HPDE6-E6E7 (cell line): ENCODE data around the gene ZBTB47.

Experiments used
- DNase-seq: peaks from one replicate; pipeline ENCODE4 v3.0.0; 2011; ENCODE audit warnings: missing footprints; ENCODE audit errors: extremely low spot score

Gene ZBTB47

GRCh38 chr3:42699511-42699971 is 46.0 kb downstream of the ZBTB47 start:
- DNase-seq: no peak

DNA sequence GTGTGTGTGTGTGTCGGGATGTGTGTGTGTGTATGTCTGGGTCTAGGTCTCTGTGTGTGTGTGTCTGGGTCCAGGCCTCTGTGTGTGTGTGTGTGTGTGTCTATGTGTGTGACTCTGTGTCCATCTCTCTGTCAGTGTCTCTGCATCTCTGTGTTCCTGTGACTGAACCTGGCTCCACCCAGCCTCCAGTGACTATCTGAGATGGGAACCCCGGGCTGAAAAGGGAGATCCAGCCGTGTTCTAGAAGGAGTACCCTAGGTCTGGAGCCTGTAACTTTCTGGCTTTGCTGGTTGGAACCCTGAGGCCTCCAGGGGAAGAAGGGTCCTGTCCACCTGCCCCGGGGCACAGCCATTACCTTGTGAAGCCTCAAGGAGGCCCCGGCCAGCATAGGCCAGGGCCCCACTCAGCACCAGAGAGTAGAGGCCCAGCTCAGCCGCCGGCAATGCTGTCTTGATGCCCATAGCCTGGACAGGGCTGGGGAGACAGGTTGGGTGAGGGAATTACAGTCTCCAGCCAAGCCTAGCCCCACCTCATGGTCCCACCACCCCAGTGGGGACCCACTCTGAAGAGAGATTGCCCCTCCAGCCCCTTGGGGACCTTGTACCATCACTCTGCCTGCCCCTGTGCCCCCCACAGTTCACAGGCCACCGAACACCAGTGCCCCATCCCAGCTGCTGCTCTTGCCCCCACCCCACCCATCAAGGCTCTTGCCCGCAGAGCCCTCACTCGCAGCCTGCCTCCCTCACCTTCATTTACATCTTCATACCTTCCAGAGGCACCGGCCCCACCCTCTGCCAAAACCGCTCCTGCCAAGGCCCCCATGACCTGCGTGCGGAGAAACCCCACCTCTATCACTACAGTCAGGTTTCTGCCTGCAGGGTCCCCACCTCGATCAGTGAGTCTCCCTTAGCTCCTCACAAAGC is 47.1 kb downstream of the ZBTB47 start:
- DNase-seq: no peak

GRCh38 chr3:42701371-42702065 is 48.0 kb downstream of the ZBTB47 start:
- peak; percentile 17 for DNase-seq

GRCh38 chr3:42702066-42702951 is 48.8 kb downstream of the ZBTB47 start, which contains the start of gene HHATL:
TSS of gene HHATL (minus strand) at chr3:42702798. CDS start at chr3:42700826, 1,972 bp downstream.
- DNase-seq: no peak

- DNase-seq: no peak
Observed at GRCh38 chr3:42702982-42703694, 49.6 kb downstream of the ZBTB47 start.

GRCh38 chr3:42703695-42704025 is 50.2 kb downstream of the ZBTB47 start:
- no peak for DNase-seq

DNA sequence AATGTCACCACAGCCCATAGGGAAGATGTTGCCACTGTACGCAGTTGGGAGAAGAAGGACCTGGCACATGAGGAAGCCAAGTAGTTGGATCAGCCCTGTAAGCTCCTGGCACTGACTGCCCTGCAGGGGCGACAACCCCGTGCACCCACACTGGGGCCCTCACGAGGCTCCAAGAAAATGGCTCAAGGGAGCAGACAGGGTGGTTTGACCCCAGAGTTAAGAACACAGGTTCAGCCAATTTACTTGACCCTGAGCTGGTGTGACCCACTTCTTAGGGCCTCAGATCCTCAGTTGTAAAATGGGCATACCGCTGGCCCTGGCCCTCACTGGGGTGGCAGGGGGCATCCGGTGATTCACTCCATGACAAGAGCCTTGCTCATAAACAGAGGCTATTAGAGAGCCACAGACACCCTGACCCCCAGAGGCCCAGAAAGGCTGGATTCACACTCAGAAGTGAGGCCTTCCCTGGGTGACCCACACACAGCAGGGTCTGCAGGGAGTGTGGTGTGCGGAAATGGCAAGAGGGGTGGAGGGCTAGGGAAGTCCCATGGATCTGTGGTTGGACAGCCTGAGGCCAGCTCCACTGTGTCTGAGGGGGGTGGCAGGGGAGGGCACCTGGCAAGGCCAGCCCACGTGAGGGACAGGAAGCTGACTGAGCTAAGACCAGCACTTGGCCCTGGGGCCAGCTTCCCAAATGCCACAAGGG is 50.8 kb downstream of the ZBTB47 start:
- no peak for DNase-seq

GRCh38 chr3:42705058-42705767 is 51.7 kb downstream of the ZBTB47 start:
- DNase-seq: no peak

DNA sequence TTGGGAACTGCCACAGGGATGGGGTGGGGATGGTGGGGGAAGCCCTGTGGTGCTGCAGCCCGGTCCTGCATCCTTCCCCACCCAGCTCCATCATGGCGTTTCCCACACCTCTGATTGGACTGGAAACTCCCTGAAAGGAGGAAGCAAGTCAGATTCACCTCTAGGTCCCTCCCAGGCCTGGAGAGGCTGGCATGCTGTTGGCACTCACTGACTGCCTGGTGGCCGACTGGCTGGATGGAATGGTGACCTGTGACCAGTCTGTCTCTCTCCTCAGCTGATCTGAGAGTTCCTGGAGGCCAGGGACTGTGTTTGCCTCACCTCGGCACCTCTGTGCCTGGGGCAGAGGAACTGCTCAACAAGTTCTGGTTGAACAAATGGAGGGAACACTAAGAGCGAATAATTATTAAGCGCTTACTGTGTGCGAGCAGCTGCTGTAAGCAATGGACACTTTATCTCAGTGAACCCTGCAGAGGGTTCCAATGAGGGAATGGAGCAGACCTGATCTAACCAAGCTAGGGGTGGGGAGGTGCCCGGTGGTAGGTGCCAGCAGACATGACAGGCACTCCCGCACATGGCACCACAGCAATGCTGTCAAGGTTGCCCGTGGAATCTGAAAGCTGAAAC is 52.6 kb downstream of the ZBTB47 start:
- DNase-seq: no peak

DNA sequence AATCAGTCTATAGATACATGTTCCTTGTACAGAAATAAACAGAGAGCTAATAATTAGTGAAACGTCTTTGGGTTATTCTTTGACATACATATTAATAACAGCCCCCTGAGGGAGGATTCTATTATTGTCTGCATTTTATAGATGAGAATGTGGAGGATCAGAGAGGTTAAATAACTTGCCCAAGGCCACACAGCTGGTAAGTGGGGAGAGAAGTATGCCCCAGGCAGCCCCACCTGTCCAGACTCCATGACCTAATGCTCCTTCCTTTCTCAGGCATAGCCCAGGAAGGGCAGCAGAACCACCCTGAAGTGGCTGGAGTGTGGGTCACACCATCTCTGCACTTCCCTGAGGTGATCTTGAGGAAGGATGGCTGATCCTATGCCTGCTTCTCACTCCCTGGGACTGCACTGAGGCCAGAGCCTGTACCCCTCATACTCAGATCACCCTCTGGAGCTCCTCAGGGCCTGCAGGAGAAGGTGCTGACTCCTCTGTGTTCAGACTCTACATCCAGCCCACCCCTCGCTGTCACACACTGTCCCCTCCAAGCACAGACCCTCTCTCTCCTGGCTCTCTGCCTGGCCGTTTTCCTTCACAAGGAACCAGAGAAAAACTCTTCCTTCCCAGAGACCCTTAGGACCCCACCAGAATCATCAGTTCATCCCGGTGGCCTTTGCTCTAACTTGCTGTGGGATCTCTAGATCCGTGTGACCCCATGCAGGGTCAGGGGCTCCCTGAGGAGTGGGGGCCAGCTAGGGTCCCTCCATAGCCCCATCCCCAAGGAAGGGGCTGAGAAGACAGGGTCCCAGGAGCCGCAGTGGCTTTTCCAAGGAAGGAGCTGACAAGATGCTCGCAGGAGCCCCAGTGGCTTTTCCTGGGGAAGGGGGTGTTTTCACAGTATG is 53.5 kb downstream of the ZBTB47 start:
- no peak for DNase-seq

DNA sequence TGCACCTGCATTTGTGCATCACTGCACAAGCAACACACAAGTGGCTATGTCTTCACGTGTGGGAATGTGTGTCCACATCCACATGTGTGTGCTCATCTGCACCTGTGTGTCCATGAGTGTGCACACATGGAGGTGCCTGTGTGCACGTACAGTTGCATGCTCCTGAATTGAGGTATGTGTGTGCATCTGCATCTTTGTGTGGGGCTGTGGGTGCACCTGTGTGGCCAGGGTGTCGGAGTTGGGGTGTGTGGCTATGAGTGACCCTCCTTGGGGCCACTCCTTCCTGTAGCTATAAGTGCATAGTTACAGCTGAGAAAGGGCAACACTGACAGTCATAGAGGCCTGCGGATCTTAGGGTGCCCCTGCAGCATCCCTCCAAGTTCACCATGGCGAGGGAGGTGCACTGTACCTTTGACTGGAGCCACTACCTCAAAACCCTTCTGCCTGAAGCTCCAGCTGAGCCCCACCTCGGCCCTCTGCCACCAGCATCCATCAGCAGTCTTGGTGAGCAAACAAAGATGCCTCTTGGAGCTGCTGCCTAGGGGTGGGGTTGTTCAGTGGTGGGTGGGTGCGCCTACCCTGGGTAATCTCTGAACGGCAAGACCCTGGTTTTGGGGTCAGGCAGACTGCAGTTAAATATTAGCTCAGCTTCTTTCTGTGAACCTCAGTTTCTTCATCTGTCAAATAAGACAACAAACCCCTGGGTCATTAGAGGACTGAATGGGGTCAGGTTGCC is 54.3 kb downstream of the ZBTB47 start:
- DNase-seq: no peak

GRCh38 chr3:42708611-42709151 is 55.2 kb downstream of the ZBTB47 start:
- no peak for DNase-seq

GRCh38 chr3:42709621-42710020 is 56.1 kb downstream of the ZBTB47 start:
- DNase-seq: no peak

GRCh38 chr3:42710323-42711021 is 57.0 kb downstream of the ZBTB47 start:
- no peak for DNase-seq

DNA sequence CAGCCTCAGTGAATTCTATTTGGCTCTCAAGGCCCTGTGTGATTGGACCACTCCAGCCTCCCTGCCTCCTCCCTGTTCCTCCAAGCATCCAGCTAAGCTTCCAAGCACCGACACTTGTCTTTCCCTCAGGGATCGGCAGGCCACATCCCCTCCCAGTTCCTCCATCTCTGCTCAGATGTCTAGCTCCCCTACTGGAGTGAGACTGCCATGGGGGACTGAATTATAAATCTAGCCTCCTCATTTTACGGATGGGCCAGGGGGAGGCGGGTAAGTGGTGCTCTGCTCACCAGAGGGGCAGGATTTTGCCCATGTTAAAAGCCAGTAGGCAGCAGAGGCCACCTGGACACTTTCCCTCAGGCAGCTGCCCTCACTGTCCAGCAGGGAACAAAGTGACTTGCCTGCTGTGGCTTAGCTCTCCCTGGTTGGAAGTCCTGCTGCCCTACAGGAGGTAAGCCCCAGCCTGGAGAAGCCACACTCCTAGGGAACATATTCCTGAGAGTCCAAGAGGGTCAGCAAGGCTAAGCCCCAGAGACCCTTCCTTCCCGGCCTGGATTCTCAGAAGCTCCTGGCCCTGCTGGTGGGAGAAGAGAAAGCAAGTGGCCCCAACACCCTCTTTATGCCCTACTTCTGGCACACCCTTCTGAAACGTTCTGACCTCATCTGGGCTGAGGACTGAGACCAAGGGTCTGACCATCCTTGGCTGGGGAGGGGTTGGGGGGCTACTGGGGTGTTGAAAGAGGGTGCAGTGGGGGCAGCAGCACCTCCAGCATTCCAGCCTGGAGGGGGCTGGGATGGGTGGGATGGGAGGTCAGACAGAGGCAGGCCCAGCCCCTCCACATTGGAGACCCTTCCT is 58.2 kb downstream of the ZBTB47 start:
- DNase-seq: no peak

- no peak for DNase-seq
Observed at GRCh38 chr3:42712344-42712648, 58.8 kb downstream of the ZBTB47 start.
